Astrocyte (in vitro differentiated cells and primary cell): ENCODE measurements around the gene CCL23. TPM values are rescaled to one million over a fixed set of nuclear protein-coding genes. Genes with fewer than 3 reads are reported as not detected.
"Not testable (repeated sequence)": the region's sequence is repeated elsewhere in the genome, so short reads cannot be mapped to it uniquely, and the experiment has no call there.

ENCODE experiments used
- DNase-seq: peaks from one replicate; pipeline ENCODE4 v3.0.0-alpha.2; 2010; ENCODE audit warnings: low read depth
- FAIRE-seq: peaks from 2 replicates; lab custom pipeline; 2011; peaks lifted over from hg19 to GRCh38; lab: Jason Lieb, UNC
- H2AFZ ChIP-seq: 2 replicates; pipeline ENCODE4 v1.6.0; 2012; ENCODE audit warnings: low read depth, low read length, inconsistent platforms
- H3K27ac ChIP-seq: 2 replicates; pipeline ENCODE4 v1.5.1; 2011; ENCODE audit warnings: low read depth, low read length, inconsistent platforms
- H3K27me3 ChIP-seq: 2 replicates; pipeline ENCODE4 v1.6.0; 2011; ENCODE audit warnings: low read length, inconsistent platforms; ENCODE audit not compliant: insufficient read depth
- H3K36me3 ChIP-seq: 2 replicates; pipeline ENCODE4 v1.5.1; 2011; ENCODE audit warnings: low read length, inconsistent platforms; ENCODE audit not compliant: insufficient read depth
- H3K4me1 ChIP-seq: 2 replicates; pipeline ENCODE4 v1.5.1; 2011; ENCODE audit warnings: low read length, inconsistent platforms; ENCODE audit not compliant: insufficient read depth
- H3K4me2 ChIP-seq: 2 replicates; pipeline ENCODE4 v1.6.0; 2012; ENCODE audit warnings: low read length, inconsistent platforms
- H3K4me3 ChIP-seq: 2 replicates; pipeline ENCODE4 v1.5.1; 2011; ENCODE audit warnings: low read depth, mild to moderate bottlenecking, low read length, inconsistent platforms; ENCODE audit not compliant: insufficient read depth
- H3K79me2 ChIP-seq: 2 replicates; pipeline ENCODE4 v1.6.0; 2012; ENCODE audit warnings: mild to moderate bottlenecking, low read length, inconsistent platforms; ENCODE audit not compliant: insufficient read depth
- H3K9ac ChIP-seq: 2 replicates; pipeline ENCODE4 v1.6.0; 2012; ENCODE audit warnings: mild to moderate bottlenecking, low read length, inconsistent platforms
- H3K9me3 ChIP-seq: 2 replicates; pipeline ENCODE4 v1.5.1; 2012; ENCODE audit warnings: low read depth, mild to moderate bottlenecking, low read length, inconsistent platforms; ENCODE audit not compliant: insufficient read depth
- H4K20me1 ChIP-seq: 2 replicates; pipeline ENCODE4 v1.6.0; 2012; ENCODE audit warnings: low read length, inconsistent platforms; ENCODE audit not compliant: insufficient read depth
- H3K27ac Mint-ChIP-seq: one replicate; pipeline ENCODE4 v1.8.0; 2021; ENCODE audit warnings: mild to moderate bottlenecking, mixed read lengths; ENCODE audit not compliant: unreplicated experiment
- H3K27me3 Mint-ChIP-seq: one replicate; pipeline ENCODE4 v1.8.0; 2021; ENCODE audit warnings: low read depth, mixed read lengths; ENCODE audit not compliant: unreplicated experiment
- H3K36me3 Mint-ChIP-seq: one replicate; pipeline ENCODE4 v1.8.0; 2021; ENCODE audit warnings: low read depth, mixed read lengths; ENCODE audit not compliant: unreplicated experiment
- H3K4me1 Mint-ChIP-seq: one replicate; pipeline ENCODE4 v1.8.0; 2021; ENCODE audit warnings: low read depth, mixed read lengths; ENCODE audit not compliant: unreplicated experiment
- H3K4me3 Mint-ChIP-seq: one replicate; pipeline ENCODE4 v1.8.0; 2021; ENCODE audit warnings: mild to moderate bottlenecking, moderate library complexity, mixed read lengths; ENCODE audit not compliant: unreplicated experiment
- H3K9me3 Mint-ChIP-seq: one replicate; pipeline ENCODE4 v1.8.0; 2021; ENCODE audit warnings: mild to moderate bottlenecking, mixed read lengths; ENCODE audit not compliant: unreplicated experiment
- EZH2 ChIP-seq: IDR thresholded peaks from 2 replicates; pipeline ENCODE4 v1.6.1; 2012; ENCODE audit warnings: mild to moderate bottlenecking, low read length, inconsistent platforms; ENCODE audit not compliant: insufficient read depth
- total RNA-seq: library from RNA; stranded (reverse); gene quantifications from 2 replicates; pipeline ENCODE4 v1.2.1, GENCODE V29; 2021
- TF ChIP-seq, protein P1 (sequence below): IDR thresholded peaks from 2 replicates; pipeline ENCODE4 v1.5.1; 2011; ENCODE audit warnings: low read depth, mild to moderate bottlenecking, inconsistent platforms, low read length, moderate library complexity; ENCODE audit not compliant: insufficient read depth

Gene CCL23
- total RNA-seq, 1 donor from 2014 or later, result not detected

DNA sequence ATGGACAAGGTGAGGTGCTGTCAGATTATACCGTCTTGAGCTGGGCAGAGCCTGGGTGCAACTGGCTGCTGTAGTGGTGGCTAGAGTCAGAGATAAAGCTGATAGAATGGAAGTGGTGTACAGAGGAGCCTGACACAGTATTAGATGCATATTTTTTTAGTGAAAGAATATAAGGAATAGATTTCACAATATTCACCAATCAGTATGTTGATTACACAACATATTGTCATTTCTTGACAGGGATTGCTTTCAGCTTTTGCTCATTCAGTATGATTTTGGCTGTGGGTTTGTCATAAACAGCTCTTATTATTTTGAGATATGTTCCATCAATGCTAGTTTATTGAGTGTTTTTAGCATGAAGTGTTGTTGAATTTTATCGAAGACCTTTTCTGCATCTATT lies 1.7 kb upstream of the CCL23 start:
- no peaks in the 10 kb centered on the region for H3K9me3 ChIP-seq
- no peaks in the 10 kb centered on the region for H3K4me1 ChIP-seq
- no peaks in the 10 kb centered on the region for H3K79me2 ChIP-seq
- Mint-ChIP-seq H3K4me3 (no peak overlapping the region), H3K27me3 (peaks cover 40% of the 10 kb centered on the region), H3K36me3 (no peaks in the 10 kb centered on the region), H3K9me3 (no peaks in the 10 kb centered on the region), H3K27ac (no peak overlapping the region), H3K4me1 (no peaks in the 10 kb centered on the region)
- no peak for FAIRE-seq
- no peak overlapping the region for H3K4me2 ChIP-seq
- H3K27ac ChIP-seq, result no peak overlapping the region
- H3K36me3 ChIP-seq, result no peaks in the 10 kb centered on the region
- TF ChIP-seq, protein P1, sequence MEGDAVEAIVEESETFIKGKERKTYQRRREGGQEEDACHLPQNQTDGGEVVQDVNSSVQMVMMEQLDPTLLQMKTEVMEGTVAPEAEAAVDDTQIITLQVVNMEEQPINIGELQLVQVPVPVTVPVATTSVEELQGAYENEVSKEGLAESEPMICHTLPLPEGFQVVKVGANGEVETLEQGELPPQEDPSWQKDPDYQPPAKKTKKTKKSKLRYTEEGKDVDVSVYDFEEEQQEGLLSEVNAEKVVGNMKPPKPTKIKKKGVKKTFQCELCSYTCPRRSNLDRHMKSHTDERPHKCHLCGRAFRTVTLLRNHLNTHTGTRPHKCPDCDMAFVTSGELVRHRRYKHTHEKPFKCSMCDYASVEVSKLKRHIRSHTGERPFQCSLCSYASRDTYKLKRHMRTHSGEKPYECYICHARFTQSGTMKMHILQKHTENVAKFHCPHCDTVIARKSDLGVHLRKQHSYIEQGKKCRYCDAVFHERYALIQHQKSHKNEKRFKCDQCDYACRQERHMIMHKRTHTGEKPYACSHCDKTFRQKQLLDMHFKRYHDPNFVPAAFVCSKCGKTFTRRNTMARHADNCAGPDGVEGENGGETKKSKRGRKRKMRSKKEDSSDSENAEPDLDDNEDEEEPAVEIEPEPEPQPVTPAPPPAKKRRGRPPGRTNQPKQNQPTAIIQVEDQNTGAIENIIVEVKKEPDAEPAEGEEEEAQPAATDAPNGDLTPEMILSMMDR, result no peak
- TF ChIP-seq EZH2, result no peak
- no peak overlapping the region for H3K9ac ChIP-seq
- no peak overlapping the region for H2AFZ ChIP-seq
- H3K4me3 ChIP-seq, result no peak overlapping the region
- H4K20me1 ChIP-seq, result no peaks in the 10 kb centered on the region
- H3K27me3 ChIP-seq, result no peaks in the 10 kb centered on the region
- no peak for DNase-seq

GRCh38 chr17:36016555-36016954 lies 1.2 kb downstream of the CCL23 start:
- H3K9ac ChIP-seq, result no peak overlapping the region
- H3K4me1 ChIP-seq, result no peaks in the 10 kb centered on the region
- no peak overlapping the region for H2AFZ ChIP-seq
- no peak overlapping the region for H3K4me3 ChIP-seq
- peaks cover 5% of the 10 kb centered on the region for H3K9me3 Mint-ChIP-seq
- no peak for TF ChIP-seq EZH2
- TF ChIP-seq, protein P1, result no peak
- H3K36me3 ChIP-seq, result no peaks in the 10 kb centered on the region
- no peak overlapping the region for H3K27ac Mint-ChIP-seq
- no peak overlapping the region for H3K4me3 Mint-ChIP-seq
- H4K20me1 ChIP-seq, result no peaks in the 10 kb centered on the region
- no peak overlapping the region for H3K27ac ChIP-seq
- FAIRE-seq, result no peak
- no peaks in the 10 kb centered on the region for H3K36me3 Mint-ChIP-seq
- H3K79me2 ChIP-seq, result no peaks in the 10 kb centered on the region
- no peaks in the 10 kb centered on the region for H3K9me3 ChIP-seq
- DNase-seq, result no peak
- no peak overlapping the region for H3K4me2 ChIP-seq
- H3K27me3 Mint-ChIP-seq, result peaks cover 47% of the 10 kb centered on the region
- no peaks in the 10 kb centered on the region for H3K4me1 Mint-ChIP-seq
- no peaks in the 10 kb centered on the region for H3K27me3 ChIP-seq

DNA sequence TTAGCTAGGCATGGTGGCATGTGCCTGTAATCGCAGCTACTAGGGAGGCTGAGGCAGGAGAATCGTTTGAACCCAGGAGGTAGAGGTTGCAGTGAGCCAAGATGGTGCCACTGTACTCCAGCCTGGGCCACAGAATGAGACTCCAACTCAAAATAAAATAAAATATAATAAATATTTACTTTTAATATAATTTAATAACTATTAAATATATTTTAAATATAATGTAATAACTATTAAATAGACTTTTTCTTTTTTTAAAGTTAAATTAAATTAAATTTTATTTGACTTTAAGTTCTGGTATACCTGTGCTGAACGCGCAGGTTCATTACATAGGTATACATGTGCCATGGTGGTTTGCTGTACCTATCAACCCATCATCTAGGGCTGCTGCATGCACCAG lies 1.9 kb downstream of the CCL23 start:
- not testable (repeated sequence) for H3K4me3 Mint-ChIP-seq, H3K9me3 ChIP-seq, H3K27ac Mint-ChIP-seq, H3K4me3 ChIP-seq, H3K9me3 Mint-ChIP-seq, H3K27ac ChIP-seq, H2AFZ ChIP-seq, H3K4me1 Mint-ChIP-seq, H3K4me1 ChIP-seq, H3K79me2 ChIP-seq, DNase-seq, H4K20me1 ChIP-seq, H3K36me3 ChIP-seq, H3K9ac ChIP-seq, H3K4me2 ChIP-seq, H3K36me3 Mint-ChIP-seq, FAIRE-seq, H3K27me3 ChIP-seq
- peaks cover 43% of the 10 kb centered on the region for H3K27me3 Mint-ChIP-seq
